ENCODE measurements around the gene CHRM4. TPM values are rescaled to one million over a fixed set of nuclear protein-coding genes. Genes with fewer than 3 reads are reported as not detected.

Gene CHRM4
- total RNA-seq, 1 donor from 2014 or later: 0.12 TPM

DNA sequence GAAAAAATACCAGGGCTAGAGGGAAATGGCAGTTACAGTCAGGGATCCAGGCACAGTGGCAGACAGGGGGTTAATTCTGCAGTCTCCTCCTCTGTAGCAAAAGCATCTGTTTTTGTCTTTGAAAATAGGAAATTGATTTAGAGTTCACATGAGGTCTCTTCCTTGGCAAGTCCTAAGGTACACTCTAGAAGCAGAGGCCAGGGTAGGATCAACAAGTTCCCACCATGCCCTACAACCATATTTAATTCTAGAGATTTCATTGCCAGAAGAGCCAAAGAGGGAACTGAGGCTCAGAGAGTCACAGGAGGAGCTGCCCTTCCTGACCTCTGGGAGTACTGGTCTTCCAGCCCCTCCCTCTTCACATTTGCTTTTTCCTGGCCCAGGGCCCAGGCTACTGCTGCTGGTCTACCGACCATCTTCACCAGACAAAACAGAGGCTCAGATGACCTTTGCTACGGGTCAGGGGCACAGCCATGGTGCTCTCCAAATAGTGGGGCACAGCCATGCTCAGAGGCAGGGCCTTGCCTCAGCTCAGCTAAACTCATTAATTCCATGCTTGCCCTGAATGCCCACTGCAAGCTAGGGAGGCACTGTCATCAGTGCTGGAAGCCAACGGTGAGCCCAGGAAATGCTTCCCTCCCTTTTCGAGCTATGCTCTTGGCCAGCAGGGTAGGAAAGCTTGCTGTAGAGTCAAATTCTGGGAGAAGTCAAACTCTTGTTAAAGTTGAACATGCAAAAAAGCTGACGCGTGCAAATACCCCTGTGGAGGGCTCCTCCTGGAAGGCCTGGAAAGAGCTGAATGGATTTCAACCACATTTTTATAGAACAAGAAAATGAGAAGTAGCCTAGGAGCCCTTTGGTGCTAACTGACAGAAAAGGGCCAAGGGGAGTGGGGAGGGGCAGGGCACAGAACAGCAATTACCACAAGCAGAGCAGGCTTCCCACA is 11.7 kb upstream of the CHRM4 start:
- no peak for ATAC-seq

DNA sequence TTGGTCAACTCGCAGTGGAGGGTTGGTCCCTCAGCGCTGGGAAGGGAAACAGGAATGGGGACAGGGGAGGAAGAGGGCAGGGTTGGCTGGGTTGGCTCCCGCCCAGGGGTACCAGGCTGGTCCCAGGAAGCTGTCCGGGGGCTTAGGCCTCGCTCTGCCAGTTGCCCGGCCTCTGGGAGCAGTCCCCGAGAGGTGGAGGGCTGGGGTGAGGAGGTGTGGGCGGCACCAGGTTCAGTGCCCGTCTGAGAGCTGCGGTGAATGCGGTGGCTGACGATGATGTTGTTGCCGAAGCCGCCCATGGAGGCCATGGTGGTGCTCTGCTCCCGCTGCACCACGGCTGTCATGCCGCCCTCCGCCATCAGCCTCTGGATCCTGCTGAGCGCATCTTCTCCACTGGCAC is 6.0 kb upstream of the CHRM4 start:
- ATAC-seq: no peak

DNA sequence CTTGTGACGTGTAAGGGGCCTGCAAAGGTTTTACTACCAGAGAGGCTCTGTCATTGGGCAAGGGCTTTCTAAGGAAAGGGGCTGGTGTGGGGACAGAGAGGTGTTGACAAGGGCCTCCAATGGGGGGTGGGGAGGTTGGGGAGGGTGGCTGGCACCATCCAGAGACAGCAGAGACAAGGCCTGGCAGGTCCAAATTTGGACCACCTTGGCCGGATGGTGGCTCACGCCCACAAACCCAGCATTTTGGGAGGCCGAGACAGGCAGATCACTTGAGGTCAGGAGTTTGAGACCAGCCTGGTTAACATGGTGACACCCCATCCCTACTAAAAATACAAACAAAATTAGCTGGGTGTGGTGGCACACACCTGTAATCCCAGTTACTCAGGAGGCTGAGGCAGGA is 2.2 kb upstream of the CHRM4 start:
- no peak for ATAC-seq

DNA sequence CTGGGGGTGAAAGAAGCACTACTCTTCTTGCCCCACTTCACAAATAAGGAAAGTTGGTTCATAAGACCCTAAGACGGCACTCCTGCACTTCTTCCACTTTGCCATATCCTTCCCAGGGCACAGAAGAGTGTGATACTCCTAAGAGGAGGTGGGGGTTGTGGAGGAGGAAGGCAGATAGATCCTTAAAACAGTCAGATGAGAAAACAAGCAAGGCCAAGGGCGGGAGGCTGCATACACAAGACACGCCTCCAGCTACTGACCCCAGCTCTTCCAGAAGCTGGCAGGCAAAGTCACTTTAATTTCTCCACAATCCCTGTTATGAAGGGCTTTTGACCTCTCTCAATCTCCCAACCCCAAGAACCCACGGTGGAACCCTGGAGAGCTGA is 1.6 kb upstream of the CHRM4 start:
- no peak for ATAC-seq

DNA sequence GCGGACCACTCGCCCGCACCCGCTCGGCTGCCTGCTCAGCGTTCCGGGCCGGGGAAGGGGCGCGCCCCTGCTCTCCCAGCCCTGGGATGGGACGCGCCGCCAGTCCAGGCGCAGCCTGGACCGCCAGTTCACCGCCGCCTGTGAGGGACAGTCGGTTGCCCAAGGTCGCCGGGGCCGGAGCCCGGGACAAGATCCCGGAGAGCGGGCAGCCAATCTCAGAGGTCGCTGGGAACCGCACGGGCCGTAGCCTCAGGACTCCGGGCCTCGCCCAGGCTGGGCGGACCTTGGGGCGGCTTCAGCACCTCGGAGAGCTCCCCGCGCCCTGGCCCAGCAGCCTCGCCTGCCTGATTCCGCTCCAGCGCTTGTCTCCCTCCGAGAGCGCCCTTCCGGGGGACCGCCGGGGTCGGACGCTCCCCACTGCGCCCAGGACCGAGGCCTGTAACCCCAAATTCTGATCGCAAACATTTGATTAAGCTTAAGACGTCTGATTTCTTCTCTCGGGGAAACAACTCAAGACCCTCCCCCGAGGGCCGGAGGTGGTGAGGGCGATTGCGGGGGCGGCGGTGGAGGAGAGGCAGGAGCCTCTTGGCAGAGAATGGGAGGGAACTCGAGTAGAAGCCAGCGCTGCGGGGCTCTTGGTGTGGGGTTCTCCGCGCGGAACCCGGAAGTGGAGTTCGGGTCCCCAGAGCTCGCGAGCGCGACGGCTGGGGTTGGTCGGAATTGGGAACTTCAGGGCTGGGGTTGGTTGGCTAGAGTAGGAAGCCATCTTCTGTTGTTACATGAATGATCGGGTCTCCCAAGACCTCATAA is 1.1 kb upstream of the CHRM4 start:
- ATAC-seq: peak; percentile 86

DNA sequence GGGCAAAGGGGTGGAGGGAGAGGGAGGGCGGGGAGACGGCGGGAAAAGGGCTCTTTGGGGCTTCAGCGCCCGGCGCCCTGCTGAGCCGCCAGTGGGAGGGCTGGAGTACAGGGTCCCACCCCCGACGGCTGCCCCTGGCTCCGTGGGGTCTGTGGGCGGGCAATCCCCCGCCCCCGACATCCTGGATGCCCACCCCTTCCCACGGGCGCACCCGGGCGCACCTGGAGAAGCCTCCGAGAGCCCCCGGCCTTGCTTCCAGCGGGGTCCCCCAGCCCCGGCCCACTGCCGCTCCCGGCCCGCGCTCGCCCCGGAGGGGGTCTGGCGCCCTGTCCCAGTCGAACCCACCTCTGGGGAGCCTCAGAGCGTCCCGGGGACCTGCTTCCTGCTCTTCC is 394 bp downstream of the CHRM4 start:
- ATAC-seq: no peak

DNA sequence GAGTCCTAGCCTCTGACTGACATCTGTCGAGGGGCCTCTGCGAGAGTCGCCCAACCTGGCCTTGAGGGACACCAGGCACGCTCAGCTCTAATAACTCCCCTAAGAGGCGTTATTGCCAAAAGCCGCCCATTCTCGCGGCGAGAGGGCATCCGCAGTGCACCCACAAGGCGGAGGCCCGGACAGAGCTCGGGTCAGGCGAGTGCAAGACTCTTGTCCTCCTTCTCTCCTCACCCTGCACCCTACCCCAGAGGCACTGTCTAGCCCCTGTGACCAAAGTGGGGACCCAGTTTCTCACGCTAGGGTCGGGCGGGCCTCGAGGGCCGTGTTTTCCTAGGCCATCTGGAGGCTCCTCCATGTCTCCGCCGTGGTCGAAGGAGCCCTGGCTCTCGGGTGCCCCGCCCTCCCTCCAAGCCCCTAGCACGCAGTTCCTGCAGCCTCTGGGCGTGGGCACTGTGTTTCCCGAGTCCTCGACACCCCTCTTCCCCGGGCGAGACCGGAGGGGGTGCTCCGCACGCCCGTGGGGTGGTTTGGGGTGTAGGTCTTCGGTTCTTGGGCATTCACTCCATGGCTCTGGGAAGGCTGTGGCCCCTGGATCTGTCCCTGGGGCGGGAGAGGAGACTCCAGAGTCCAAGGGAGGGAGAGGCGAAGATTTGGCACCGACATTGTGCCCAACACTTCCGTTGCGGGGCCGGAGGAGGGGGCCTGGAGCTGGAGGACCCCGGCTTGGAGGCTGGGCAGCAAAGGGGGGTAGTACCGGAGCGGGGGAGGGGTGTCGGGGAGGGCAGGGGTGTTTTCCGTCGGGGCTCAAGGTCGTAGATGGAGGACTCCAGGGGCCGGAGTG is 1.0 kb downstream of the CHRM4 start:
- ATAC-seq: no peak

DNA sequence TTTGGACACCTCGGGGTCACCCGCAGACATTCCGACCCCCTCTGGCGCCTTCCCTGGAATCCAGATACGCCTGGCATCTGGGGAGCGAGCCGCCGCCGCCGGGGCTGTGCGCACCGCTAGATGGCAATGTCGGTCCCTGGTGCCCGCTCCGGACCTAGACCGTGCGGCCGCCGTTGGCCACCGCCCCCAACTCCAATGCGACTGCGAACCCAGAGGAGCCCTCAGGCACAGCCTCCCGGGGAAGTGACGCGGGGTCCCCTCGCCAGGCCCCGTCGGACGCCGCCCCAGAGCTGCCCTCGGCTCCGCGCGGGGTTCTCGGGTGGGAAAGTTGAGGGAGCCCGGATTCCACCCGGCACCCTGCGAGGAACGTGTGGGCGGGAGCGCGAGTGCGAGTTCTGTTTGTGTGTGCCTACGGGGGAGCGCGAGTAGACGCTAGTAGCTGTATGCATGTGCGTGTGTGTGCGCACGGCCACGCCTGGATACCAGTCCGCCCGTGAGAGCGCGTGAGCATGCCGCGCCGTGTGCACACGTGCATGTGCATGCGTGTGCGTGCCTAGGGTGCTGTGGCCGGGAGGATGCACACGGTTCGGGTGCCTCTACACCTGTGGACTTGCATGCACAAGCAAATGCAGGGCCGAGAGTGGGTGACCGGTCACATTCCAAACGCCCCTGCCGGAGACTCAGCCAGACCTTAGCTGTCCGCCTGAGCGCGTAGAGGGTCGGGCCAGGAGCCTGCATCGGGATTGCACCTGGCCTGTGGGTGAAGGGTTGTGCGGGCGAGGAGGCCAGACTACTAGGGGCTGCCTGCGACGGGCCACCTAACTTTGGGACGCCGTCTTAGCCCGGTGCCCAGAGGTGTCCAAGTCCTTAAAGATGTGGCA is 1.9 kb downstream of the CHRM4 start:
- ATAC-seq: peak; percentile 57

DNA sequence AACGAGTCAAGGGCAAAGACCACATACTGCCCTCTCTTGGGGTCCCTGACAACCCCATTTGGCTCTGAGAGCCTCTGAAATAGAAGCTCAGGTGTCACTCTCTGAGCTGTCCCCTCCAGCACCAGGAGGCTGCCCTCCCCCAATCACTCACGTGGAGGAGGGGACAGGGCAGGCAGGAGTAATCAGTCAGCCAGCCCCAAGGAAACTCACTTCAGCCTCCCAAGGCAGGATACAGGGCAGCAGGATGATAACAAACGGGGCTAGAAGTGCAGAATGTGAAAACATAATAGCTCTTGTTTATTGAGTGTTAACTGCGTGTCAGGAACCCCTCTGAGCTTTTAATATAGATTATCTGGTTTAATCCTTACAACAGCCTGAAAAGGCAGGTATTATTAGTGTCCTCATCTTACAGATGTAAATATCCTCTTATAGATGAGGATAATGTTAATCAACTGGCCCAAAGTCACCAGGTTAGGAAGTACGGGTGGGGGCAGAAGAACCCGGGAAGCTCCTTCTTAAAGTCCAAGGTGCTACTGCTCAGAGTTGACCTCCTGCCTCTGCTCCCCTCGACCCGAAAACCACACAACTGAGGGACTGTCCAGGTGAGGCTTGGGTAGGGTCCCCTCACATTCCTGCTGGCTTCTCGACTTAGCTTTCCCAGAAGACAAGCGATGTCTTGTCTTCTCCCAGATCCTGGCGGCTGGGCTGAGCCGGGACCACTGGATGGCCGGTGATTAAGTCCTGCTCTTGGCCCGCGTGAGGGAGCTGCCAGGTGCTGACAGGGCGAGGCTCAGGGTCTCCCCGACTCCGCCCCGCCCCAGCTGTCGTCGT is 2.7 kb downstream of the CHRM4 start:
- no peak for ATAC-seq

DNA sequence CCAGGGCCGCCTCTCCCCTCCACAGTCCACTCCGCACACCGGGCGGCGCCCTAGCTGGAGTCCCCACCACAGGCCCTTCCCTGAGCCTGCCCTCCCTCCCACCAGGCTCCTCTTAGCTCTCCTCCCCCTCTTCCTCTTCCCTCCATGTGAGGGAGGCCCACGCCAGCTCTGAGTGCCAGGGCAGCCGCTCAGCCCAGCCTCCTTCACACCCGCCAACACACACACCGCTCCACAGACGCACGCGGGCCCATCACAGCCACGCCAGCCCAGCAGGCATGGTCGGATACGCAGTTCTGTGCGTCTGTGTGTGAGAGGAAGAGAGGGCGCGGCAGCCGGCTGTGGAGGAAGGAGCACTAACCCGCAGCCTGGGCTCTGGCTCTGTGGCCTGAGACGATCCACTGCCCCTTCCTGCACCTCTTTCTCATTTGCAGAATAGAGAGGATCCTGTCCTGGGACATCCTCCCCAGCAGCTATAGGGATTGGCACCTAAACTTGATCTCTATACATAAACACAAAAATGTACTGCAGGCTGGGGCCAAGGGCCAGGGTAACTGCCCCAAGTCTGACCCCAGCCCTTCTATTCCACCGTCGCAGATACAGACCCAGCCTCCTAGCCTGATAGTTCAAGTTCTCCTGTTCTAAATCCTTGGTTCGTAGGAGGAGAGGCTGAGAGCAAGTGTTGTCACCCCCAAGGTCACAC is 3.5 kb downstream of the CHRM4 start:
- ATAC-seq: no peak

DNA sequence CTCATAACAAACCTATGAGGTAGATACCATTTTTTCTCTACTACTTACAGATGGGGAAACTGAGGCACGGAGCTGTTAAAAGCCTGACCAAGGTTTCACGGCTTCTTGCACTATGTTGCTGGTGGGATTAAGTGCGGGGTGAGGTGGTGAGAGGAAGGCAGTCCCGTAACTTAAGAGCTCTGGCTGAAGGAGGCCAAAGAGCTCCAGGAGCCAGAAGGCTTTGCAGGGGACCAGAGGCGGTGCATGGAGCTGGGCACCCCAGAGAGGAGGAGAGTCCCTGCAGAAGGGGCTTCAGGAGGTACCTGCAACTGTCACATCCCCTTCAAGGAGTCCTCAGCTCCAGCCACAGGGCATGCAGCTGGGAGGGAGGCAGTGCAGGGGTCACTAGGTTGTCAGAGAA is 4.1 kb downstream of the CHRM4 start:
- ATAC-seq: no peak

DNA sequence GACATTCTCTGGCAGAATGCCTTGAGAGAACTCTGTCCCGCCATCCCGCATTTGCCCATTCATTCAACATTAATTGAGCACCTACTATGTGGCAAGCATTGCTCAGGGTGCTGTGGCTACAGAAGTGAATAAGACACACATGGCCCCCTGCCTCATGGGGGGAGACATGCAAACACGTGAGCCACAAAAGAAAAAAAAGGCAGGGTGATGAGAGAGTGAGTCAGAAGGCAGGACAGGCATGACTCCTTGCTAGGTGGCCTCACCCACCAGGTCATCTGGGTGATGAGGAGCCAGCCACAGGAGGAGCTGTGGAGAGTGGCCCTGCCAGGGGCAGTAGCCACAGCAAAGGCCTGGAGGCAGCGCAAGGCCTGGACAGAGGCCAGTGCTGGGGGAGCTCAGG is 4.9 kb downstream of the CHRM4 start:
- peak; percentile 53 for ATAC-seq

DNA sequence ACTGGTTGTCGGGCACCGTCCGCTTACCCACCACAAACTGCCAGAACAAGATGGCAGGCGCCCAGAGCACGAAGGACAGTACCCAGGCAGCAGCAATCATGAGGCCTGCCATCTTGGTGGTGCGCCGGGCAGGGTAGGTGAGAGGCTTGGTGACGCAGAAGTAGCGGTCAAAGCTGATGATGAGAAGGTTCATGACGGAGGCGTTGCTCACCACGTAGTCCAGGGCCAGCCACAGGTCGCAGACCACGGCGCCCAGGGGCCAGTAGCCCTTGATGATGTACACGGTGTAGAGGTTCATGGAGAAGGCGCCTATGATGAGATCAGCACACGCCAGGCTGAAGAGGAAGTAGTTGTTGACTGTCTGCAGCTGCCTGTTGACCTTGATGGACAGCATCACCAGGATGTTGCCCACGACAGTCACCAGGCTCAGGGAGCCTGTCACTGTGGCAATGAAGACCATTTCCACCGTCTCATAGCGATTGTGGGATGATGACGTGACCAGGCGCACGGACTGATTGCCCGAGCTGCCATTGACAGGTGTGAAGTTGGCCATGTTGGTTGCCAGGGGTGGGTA is 5.5 kb downstream of the CHRM4 start:
- no peak for ATAC-seq

DNA sequence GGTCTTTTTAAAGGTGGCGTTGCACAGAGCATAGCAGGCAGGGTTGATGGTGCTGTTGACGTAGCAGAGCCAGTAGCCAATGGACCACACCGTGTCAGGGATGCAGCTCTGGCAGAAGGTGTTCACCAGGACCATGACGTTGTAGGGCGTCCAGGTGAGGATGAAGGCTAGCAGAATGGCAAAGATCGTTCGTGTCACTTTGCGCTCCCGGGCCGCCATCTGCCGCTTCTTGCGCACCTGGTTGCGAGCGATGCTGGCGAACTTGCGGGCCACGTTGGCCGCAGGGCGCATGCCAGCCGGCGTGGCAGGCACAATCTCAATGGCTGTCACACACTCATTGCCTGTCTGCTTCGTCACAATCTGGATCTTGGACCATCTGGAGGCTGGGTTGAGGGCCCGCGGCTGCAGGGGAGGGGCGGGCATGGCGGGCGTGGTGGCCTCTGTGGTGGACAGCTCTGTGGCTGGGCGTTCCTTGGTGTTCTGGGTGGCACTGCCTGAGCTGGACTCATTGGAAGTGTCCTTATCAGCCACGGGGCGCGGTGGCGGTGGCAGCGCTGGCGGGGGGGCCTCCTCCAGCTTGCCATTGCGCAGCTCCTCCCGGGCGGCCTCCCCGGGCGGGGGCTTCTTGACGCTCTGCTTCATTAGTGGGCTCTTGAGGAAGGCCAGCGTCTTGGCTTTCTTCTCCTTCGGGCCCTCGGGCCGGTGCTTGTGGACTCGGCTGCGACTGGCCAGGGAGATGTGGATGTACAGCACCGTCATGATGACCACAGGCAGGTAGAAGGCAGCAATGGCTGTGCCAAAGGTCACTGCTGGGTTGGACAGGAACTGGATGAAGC is 6.2 kb downstream of the CHRM4 start:
- ATAC-seq: no peak

DNA sequence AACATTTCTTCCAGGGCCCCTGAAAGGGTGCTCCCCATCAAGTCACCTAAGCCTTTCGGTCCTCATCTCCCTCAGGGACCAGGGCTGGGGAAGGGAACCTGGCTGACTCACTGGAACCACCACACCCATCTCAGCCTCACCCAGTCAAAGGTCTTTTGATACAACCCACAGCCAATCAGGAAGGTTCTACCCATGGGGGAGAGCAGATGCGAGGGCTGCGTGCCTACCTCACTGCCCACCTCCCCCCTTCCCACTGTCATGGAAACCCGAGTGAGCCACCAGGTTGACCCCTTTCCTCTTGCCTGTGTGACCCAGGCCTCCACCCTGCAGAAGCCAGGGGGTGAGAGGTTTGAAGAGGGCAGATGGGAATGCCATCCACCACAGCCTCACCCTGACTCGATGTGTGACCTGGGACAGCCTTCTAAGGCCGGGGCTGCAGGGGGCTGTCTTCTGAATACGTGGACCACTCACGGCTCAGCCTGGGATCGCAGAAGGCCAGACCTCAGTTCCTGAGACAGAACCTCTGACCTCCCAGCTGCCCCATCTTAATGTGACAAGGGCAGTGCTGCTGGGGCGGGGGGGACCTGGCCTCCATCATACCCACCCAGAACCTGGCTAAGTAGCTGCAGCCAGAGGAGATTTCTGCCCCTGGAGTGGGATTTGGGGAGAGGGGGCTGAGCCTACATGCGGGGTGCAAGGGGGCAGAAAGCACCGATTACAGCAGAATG is 7.4 kb downstream of the CHRM4 start:
- peak; percentile 26 for ATAC-seq

DNA sequence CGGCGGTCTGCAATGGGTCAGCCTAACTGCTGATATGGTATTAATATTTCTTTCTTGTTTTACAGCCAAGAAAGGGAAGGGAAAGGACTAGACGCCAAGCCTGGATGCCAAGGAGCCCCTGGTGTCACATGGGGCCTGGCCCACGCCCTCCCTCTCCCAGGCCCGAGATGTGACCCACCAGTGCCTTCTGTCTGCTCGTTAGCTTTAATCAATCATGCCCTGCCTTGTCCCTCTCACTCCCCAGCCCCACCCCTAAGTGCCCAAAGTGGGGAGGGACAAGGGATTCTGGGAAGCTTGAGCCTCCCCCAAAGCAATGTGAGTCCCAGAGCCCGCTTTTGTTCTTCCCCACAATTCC is 8.2 kb downstream of the CHRM4 start:
- ATAC-seq: no peak

DNA sequence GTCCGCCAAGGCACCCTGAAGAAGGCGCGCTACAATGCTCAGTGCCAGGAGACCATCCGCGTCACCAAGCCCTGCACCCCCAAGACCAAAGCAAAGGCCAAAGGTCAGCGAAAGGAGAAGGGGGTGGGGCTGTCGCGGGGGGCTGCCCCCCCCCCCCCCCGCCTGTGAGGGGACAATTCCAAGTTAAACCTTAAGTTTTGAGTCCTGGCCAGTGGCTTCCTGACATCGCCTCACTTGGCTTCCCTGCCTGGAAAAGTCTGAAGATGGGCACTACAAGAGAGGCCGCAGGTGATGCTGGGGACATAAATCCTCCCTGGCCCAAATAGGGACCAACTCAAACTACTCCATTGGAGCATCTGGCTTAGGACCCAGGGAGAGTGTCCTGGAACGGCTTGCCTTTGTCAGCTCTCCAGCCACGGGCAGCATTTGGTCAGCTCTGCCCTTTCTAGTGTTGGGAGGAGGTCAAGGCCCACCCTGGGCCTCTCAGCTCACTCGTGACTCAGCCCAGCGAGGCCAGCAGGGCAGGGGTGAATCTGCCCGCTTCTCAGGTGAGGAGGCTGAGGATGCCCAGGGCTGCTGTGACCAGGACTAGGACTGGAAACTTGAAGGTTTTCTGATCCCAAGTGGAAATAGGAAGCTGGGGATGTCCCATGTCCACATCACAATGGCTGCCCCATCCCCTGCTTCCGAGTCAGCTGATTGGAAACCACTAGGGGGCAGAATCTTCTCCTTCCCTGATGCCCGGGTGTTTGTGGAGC is 8.8 kb downstream of the CHRM4 start:
- ATAC-seq: no peak
